HCT116 (cell line): ENCODE results near the gene TCF12. TPM values are rescaled to one million over a fixed set of nuclear protein-coding genes. Genes with fewer than 3 reads are reported as not detected.

Experiments used
- ATAC-seq: fragments of 200-7000 bp; cut with Tn5 transposase; 2 replicates; pipeline ENCODE4 v1.9.1; 2020; ENCODE audit warnings: mild to moderate bottlenecking, moderate library complexity
- BruUV-seq: library from RNA; stranded (reverse); fragments of 400-500 nt; replicated peaks from 2 replicates; lab custom pipeline; 2021; lab: Mats Ljungman, UMichigan
- CTCF ChIA-PET: fragments of 300-600 bp; sonication (Branson Sonifier 250); formaldehyde crosslinking; loops from one replicate; lab custom pipeline; 2021; ENCODE audit warnings: antibody characterized with exemption; lab: Charles Lee
- POLR2A ChIA-PET: fragments of 300-600, 350-600 bp; sonication (Branson Sonifier 250); formaldehyde crosslinking; loops from one replicate; lab custom pipeline; 2021; ENCODE audit warnings: antibody characterized with exemption; lab: Charles Lee
- RAD21 ChIA-PET, 2 experiments: fragments of 300-600 bp; sonication (Branson Sonifier 250); formaldehyde crosslinking; loops; one replicate each; lab custom pipeline; 2023; ENCODE audit warnings: low total read pairs in 2 of 2; ENCODE audit not compliant: uncharacterized antibody in 2 of 2, unreplicated experiment in 2 of 2, low non-redundant PET in 1 of 2; lab: Charles Lee
- DNase-seq: peaks from one replicate; pipeline ENCODE4 v3.0.0-alpha.2; 2010; ENCODE audit warnings: low read depth, low spot score
- H2AFZ ChIP-seq: fragments of 200-600 bp; shearing (Covaris generic), sonication (generic); 2 replicates; pipeline ENCODE4 v1.6.1; 2017; ENCODE audit warnings: low read depth, mixed run types, mixed read lengths, antibody characterized with exemption, low read length; ENCODE audit not compliant: poor library complexity, severe bottlenecking
- H3K27ac ChIP-seq: 2 replicates; pipeline ENCODE4 v1.5.1; 2012; ENCODE audit warnings: low read depth, low read length
- H3K27me3 ChIP-seq: fragments of 200-600 bp; sonication (generic); 2 replicates; pipeline ENCODE4 v1.6.1; 2016; ENCODE audit warnings: mixed run types, low read length, mixed read lengths; ENCODE audit not compliant: insufficient read depth
- H3K36me3 ChIP-seq, 2 experiments: fragments of 200-500 bp in 1 of 2; fragments of 200-600 bp in 1 of 2; sonication (Bioruptor generic) in 1 of 2; sonication (generic) in 1 of 2; 2 replicates each; pipeline versions ENCODE4 v1.5.1 to v1.6.1; 2014 to 2016; ENCODE audit warnings: low read length in 2 of 2, inconsistent platforms in 1 of 2, mixed read lengths in 1 of 2, mixed run types in 1 of 2; ENCODE audit not compliant: insufficient read depth in 2 of 2, control insufficient read depth in 1 of 2
- H3K4me1 ChIP-seq, 2 experiments: fragments of 200-600 bp in 1 of 2; sonication (generic) in 1 of 2; 2 replicates each; pipeline versions ENCODE4 v1.5.1 to v1.6.1; 2012 to 2017; ENCODE audit warnings: low read length in 2 of 2, inconsistent platforms in 1 of 2, mild to moderate bottlenecking in 1 of 2, mixed read lengths in 1 of 2, mixed run types in 1 of 2, moderate library complexity in 1 of 2; ENCODE audit not compliant: insufficient read depth in 2 of 2, control insufficient read depth in 1 of 2
- H3K4me2 ChIP-seq: fragments of 200-600 bp; sonication (generic); 2 replicates; pipeline ENCODE4 v1.6.1; 2017; ENCODE audit warnings: mixed run types, low read length, mixed read lengths
- H3K4me3 ChIP-seq, 2 experiments: fragments of 200-600 bp in 1 of 2; sonication (generic) in 1 of 2; replicated peaks in 1 of 2; 2 replicates each; pipeline ENCODE4 v1.5.1; 2011 to 2016; ENCODE audit warnings: low read length in 2 of 2, control low read depth in 1 of 2, low read depth in 1 of 2, mild to moderate bottlenecking in 1 of 2, mixed read lengths in 1 of 2, mixed run types in 1 of 2
- H3K79me2 ChIP-seq: fragments of 200-600 bp; sonication (generic); 2 replicates; pipeline ENCODE4 v1.6.1; 2017; ENCODE audit warnings: mild to moderate bottlenecking, mixed run types, low read length, moderate library complexity, mixed read lengths; ENCODE audit not compliant: insufficient read depth
- H3K9ac ChIP-seq: fragments of 200-600 bp; sonication (generic); 2 replicates; pipeline ENCODE4 v1.6.1; 2016; ENCODE audit warnings: low read length, mixed read lengths
- H3K9me2 ChIP-seq: fragments of 200-600 bp; sonication (generic), shearing (Covaris generic); 2 replicates; pipeline ENCODE4 v1.6.1; 2017; ENCODE audit warnings: mixed run types, mild to moderate bottlenecking, moderate library complexity; ENCODE audit not compliant: insufficient read depth
- H3K9me3 ChIP-seq, 2 experiments: fragments of 200-500 bp in 1 of 2; fragments of 200-600 bp in 1 of 2; sonication (Bioruptor generic) in 1 of 2; sonication (generic) in 1 of 2; 2 replicates each; pipeline ENCODE4 v1.6.1; 2014 to 2017; ENCODE audit warnings: low read length in 2 of 2, mixed read lengths in 2 of 2, inconsistent platforms in 1 of 2, low read depth in 1 of 2, mild to moderate bottlenecking in 1 of 2, mixed run types in 1 of 2, moderate library complexity in 1 of 2; ENCODE audit not compliant: control insufficient read depth in 1 of 2, insufficient read depth in 1 of 2
- H4K20me1 ChIP-seq: fragments of 200-600 bp; sonication (generic), shearing (Covaris generic); 2 replicates; pipeline ENCODE4 v1.6.1; 2017; ENCODE audit warnings: mixed run types, mild to moderate bottlenecking, moderate library complexity; ENCODE audit not compliant: insufficient read depth
- CBX3 ChIP-seq: IDR thresholded peaks from 2 replicates; pipeline ENCODE4 v1.6.1; 2012; ENCODE audit warnings: low read depth
- CEBPB ChIP-seq: IDR thresholded peaks from 2 replicates; pipeline ENCODE4 v1.6.1; 2012; ENCODE audit warnings: low read depth
- EGR1 ChIP-seq: IDR thresholded peaks from 2 replicates; pipeline ENCODE4 v1.6.1; 2012; ENCODE audit warnings: low read depth
- EZH2 ChIP-seq: fragments of 200-600 bp; sonication (generic); IDR thresholded peaks from 2 replicates; pipeline ENCODE4 v1.6.1; 2017; ENCODE audit warnings: antibody characterized with exemption, mixed run types
- MAX ChIP-seq: IDR thresholded peaks from 2 replicates; pipeline ENCODE4 v1.6.1; 2012
- POLR2A ChIP-seq: IDR thresholded peaks from 2 replicates; pipeline ENCODE4 v1.7.0; 2011; ENCODE audit warnings: borderline replicate concordance; ENCODE audit not compliant: insufficient read depth, insufficient read length; ENCODE audit errors: extremely low read depth
- POLR2AphosphoS5 ChIP-seq: IDR thresholded peaks from 2 replicates; pipeline ENCODE4 v1.6.1; 2011; ENCODE audit warnings: mild to moderate bottlenecking, low read depth, low read length, moderate library complexity
- RAD21 ChIP-seq: IDR thresholded peaks from 2 replicates; pipeline ENCODE4 v1.6.1; 2012; ENCODE audit warnings: low read depth, mild to moderate bottlenecking
- SIN3A ChIP-seq: IDR thresholded peaks from 2 replicates; pipeline ENCODE4 v1.6.1; 2012; ENCODE audit warnings: low read depth
- SP1 ChIP-seq: IDR thresholded peaks from 2 replicates; pipeline ENCODE4 v1.6.1; 2012; ENCODE audit warnings: low read depth
- SRF ChIP-seq: IDR thresholded peaks from 2 replicates; pipeline ENCODE4 v1.6.1; 2012; ENCODE audit warnings: low read depth
- TCF7L2 ChIP-seq: IDR thresholded peaks from 2 replicates; pipeline ENCODE4 v1.7.0; 2011; ENCODE audit warnings: borderline replicate concordance, inconsistent platforms; ENCODE audit not compliant: insufficient read depth, insufficient read length; ENCODE audit errors: extremely low read depth
- YY1 ChIP-seq: IDR thresholded peaks from 2 replicates; pipeline ENCODE4 v1.6.1; 2011; ENCODE audit warnings: low read length, low read depth, moderate library complexity, mild to moderate bottlenecking; ENCODE audit not compliant: insufficient replicate concordance; ENCODE audit errors: extremely low read depth
- ZBTB33 ChIP-seq: IDR thresholded peaks from 2 replicates; pipeline ENCODE4 v1.6.1; 2011; ENCODE audit warnings: mild to moderate bottlenecking, low read length, moderate library complexity; ENCODE audit not compliant: insufficient replicate concordance; ENCODE audit errors: extremely low read depth
- ZFX ChIP-seq: fragments of 450-650 bp; IDR thresholded peaks from 2 replicates; pipeline ENCODE4 v1.6.1; 2017
- ZNF274 ChIP-seq: fragments of 200-500 bp; sonication (Bioruptor generic); IDR thresholded peaks from 2 replicates; pipeline ENCODE4 v1.6.1; 2014; ENCODE audit warnings: mild to moderate bottlenecking, low read depth, low read length, inconsistent platforms
- intact Hi-C: fragments of 100-400 bp; cut with micrococcal nuclease; formaldehyde crosslinking; loops from 2 replicates; pipeline ENCODE4 v1.10.0; 2022
- total RNA-seq: library from RNA; stranded (reverse); gene quantifications from one replicate; pipeline ENCODE4 v1.2.1, GENCODE V29; 2021; ENCODE audit not compliant: unreplicated experiment

TCF12 gene
- total RNA-seq, 1 experiment from 2014 or later = 71.6 TPM

GRCh38 chr15:57298204-57298603 is 379.8 kb downstream of the TCF12 start:
- intact Hi-C loops = no loop called here
- POLR2A ChIA-PET = no interaction called here
- ATAC-seq = no peak
- Histone ChIP-seq H3K4me1 (no peaks in the 10 kb centered on the region), H3K9me2 (no peaks in the 10 kb centered on the region), H3K4me3 (no peak overlapping the region), H3K9ac (no peak overlapping the region), H3K27ac (no peak overlapping the region), H4K20me1 (no peaks in the 10 kb centered on the region), H3K79me2 (no peaks in the 10 kb centered on the region), H3K27me3 (no peaks in the 10 kb centered on the region), H3K9me3 (no peaks in the 10 kb centered on the region), H2AFZ (no peak overlapping the region), H3K36me3 (no peaks in the 10 kb centered on the region), H3K4me2 (no peak overlapping the region)
- DNase-seq = no peak
- CTCF ChIA-PET = interaction anchor here (1.0 kb wide), 1 partner anchor 8 kb away, joined by 3 read pairs; no protein-coding TSS in a partner anchor
- no peak for TF ChIP-seq ZNF274
- TF ChIP-seq TCF7L2 = no peak
- no peak for TF ChIP-seq YY1
- no peak for TF ChIP-seq CEBPB
- TF ChIP-seq RAD21 = no peak
- no peak for TF ChIP-seq SRF
- TF ChIP-seq POLR2A = no peak
- RAD21 ChIA-PET = no interaction called here
- no TSS peak for BruUV-seq

- Histone ChIP-seq H3K27me3 (no peaks in the 10 kb centered on the region), H3K4me1 (no peaks in the 10 kb centered on the region), H4K20me1 (no peaks in the 10 kb centered on the region)
- no peak for DNase-seq
- no peak for ATAC-seq
- TF ChIP-seq SP1 (no peak), EGR1 (no peak), ZBTB33 (no peak), EZH2 (no peak), ZFX (no peak), SIN3A (no peak), TCF7L2 (no peak), POLR2AphosphoS5 (no peak), MAX (no peak), SRF (no peak), YY1 (no peak), CBX3 (no peak)
- TF ChIP-seq, all 23 proteins: peak for 0
- H3K4me2 ChIP-seq = no peak overlapping the region
- no peaks in the 10 kb centered on the region for H3K9me3 ChIP-seq
- CTCF ChIA-PET = no interaction called here
- H3K27ac ChIP-seq = no peak overlapping the region
- no peak overlapping the region for H2AFZ ChIP-seq
- H3K36me3 ChIP-seq = no peaks in the 10 kb centered on the region
- H3K9ac ChIP-seq = no peak overlapping the region
- BruUV-seq = no TSS peak
- H3K9me2 ChIP-seq = no peaks in the 10 kb centered on the region
- POLR2A ChIA-PET = no interaction called here
- RAD21 ChIA-PET = no interaction called here
- intact Hi-C loops = no loop called here
- H3K4me3 ChIP-seq = no peak overlapping the region
- H3K79me2 ChIP-seq = no peaks in the 10 kb centered on the region
These were observed 380.6 kb downstream of the TCF12 start for GRCh38 chr15:57298843-57299550.
